Measurements from ENCODE around the gene C12orf75.
"Not testable (repeated sequence)": the region's sequence is repeated elsewhere in the genome, so short reads cannot be mapped to it uniquely, and the experiment has no call there.

Gene C12orf75

DNA sequence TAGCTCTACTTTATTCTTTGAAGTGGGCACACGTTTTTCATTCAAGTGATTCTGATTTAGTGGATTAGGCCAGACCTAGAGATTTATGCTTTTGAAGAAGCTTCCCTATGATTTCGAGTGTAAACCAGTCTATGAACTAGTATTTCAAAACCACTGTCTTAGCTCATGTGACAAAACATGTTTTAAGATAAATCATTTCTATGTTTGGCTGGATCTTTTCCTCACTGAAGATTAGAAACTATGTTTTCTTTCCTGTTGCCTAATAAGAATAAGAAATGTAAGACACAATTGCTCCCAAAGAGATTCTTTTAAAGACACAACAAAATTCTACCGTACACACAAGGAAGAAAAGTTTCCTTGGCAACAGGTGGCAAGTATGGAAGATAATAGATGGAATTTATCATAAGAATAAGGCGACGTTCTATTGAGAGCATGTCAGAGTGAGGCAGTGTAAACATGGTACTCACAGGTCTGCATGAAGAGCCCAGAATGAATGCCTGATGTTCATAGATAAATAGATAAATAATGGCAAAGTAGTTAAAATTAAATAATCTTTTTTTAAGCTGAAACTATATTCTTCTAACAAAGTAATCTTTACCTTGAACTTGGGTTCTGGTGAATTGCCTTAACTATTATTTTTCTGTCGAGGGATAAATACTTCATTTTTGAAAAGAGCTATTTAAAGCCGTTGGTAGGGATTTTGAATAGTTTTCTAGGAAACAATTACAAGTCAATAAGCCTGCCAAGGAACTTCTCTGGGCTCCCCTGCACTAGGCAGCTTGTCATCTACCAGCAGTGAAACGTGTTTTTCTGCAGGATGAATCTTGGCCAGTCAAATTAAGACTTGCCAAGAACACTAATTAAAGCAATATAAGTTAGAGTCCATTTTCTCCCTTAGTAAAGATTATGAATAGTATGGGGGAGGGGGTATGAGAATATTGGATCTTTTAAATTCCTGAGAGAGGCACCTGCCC lies 34.1 kb upstream of the C12orf75 start:
- TF ChIP-seq CTCF (IDR thresholded peaks at IDR 0.05; ENCODE audit: insufficient read depth, low read depth, low read length, missing control alignments), result no peak
- no peak overlapping the region for H3K4me3 ChIP-seq (ENCODE audit: low read length)
- DNase-seq (ENCODE audit: low read depth), result no peak

DNA sequence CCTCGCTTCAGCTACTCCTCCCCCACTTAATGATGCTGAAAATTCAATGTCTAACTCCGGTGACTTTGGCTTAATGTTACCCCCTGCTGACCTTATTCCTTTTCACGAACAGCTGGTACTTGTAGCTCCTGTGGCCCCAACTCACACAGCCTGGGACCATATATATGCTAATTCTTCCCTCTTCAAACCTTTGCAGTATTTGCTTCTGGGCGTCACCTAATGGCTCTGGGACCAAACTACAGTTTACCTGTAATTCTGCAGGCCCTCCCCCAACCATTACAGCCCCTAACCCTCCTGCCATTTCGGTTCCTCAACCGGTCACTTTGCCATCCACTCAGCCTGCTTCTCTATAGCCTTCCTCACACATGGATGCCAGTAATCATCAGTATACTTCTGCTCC lies 29.6 kb upstream of the C12orf75 start:
- no peak for TF ChIP-seq CTCF (IDR thresholded peaks at IDR 0.05; ENCODE audit: insufficient read depth, low read depth, low read length, missing control alignments)
- DNase-seq (ENCODE audit: low read depth), result no peak
- no peak overlapping the region for H3K4me3 ChIP-seq (ENCODE audit: low read length)

- no peak for TF ChIP-seq CTCF (IDR thresholded peaks at IDR 0.05; ENCODE audit: insufficient read depth, low read depth, low read length, missing control alignments)
- DNase-seq (ENCODE audit: low read depth), result no peak
- no peak overlapping the region for H3K4me3 ChIP-seq (ENCODE audit: low read length)
Measured at GRCh38 chr12:105301696-105302095, 28.8 kb upstream of the C12orf75 start.

DNA sequence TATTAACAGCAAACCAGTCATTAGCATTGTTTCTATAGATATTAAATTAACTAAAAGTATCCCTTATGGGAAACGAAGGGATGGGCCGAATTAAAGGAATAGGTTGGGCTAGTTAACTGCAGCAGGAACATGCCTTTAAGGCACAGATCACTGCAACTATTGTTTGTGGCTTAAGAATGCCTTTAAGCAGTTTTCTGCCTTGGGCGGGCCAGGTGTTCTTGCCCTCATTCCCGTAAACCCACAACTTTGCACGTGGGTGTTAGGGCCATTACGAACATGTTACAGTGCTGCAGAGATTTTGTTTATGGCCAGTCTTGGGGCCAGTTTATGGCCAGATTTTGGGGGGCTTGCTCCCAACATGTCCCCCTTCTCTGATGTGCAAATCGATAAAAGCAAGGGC lies 27.5 kb upstream of the C12orf75 start:
- not testable (repeated sequence) for H3K4me3 ChIP-seq (ENCODE audit: low read length); DNase-seq (ENCODE audit: low read depth)

DNA sequence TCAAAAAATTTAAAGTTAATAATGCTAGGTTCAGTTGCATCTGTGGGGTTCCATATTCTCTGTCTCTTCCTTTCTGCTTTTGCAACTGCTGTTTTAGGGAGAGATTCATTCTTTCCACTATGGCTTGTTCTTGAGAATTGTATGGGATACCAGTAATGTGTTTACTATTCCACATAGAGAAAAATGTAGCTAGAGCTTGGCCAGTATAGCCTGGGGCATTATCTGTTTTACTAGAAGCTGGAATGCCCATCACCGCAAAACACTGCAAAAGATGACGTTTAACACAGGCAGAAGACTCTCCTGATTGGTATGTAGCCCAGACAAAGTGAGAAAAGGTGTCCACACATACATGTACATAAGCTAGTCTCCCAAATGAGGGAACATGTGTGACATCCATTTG lies 25.9 kb upstream of the C12orf75 start:
- not testable (repeated sequence) for DNase-seq (ENCODE audit: low read depth); H3K4me3 ChIP-seq (ENCODE audit: low read length)

DNA sequence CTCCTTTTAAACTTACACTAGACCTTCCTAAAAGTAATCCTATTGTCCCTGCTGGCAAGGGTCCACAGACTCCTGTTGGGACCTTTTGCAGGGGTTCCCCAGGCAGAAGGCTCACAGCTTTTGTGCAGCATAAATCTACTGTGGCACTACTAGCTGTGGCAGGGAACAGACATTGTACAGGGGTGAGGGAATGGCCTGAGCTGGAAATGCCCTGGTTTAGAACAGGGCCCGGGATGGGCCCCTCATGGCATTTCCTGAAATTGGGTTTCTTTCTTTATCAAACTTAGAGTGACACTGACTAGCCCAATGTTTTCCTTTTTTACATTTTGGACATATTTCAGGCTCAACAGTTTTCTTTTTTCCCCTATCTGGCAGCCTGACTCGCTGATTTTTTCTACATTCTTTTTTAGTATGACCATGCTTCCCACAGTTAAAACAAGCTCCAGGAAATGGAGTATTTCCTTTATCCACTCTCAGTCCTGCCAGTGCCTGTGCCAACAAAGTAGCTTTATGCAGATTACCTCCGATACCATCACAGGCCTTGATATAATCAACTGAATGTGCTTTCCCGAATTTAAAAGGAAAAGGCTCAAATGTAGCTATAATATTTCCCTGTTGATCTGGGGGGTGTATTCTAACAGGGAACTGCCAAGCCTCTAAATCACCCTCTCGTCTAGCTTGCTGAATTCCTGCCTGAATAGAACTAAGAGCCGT lies 22.7 kb upstream of the C12orf75 start:
- not testable (repeated sequence) for DNase-seq (ENCODE audit: low read depth)

GRCh38 chr12:105308839-105309238 lies 21.7 kb upstream of the C12orf75 start:
- H3K4me3 ChIP-seq (ENCODE audit: low read length); DNase-seq (ENCODE audit: low read depth): not testable (repeated sequence)

More for the DNA sequence above, 22.7 kb upstream of the C12orf75 start:
- H3K4me3 ChIP-seq (ENCODE audit: low read length), result not testable (repeated sequence)

DNA sequence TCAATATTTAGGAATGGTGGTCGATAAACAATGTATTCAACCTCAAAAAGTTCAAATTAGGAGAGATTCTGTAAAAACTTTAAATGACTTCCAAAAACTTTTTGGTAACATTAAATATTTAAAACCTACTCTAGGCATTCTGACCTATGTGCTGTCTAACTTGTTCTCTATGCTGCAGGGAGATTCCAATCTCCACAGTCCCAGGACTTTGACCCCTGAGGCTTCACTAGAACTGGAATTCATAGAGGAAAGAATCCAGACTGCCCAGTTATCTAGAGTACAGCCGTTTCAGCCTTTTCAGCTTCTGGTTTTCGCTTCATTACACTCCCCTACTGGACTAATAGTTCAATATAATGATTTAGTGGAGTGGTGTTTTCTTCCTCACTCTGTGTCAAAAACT lies 21.1 kb upstream of the C12orf75 start:
- not testable (repeated sequence) for DNase-seq (ENCODE audit: low read depth)

GRCh38 chr12:105310476-105311085 lies 19.9 kb upstream of the C12orf75 start:
- not testable (repeated sequence) for DNase-seq (ENCODE audit: low read depth); H3K4me3 ChIP-seq (ENCODE audit: low read length)

More for the DNA sequence above, 21.1 kb upstream of the C12orf75 start:
- not testable (repeated sequence) for H3K4me3 ChIP-seq (ENCODE audit: low read length)

- DNase-seq (ENCODE audit: low read depth), result peak; percentile 49
- H3K4me3 ChIP-seq (ENCODE audit: low read length), result not testable (repeated sequence)
Measured at GRCh38 chr12:105311936-105312335, 18.6 kb upstream of the C12orf75 start.

DNA sequence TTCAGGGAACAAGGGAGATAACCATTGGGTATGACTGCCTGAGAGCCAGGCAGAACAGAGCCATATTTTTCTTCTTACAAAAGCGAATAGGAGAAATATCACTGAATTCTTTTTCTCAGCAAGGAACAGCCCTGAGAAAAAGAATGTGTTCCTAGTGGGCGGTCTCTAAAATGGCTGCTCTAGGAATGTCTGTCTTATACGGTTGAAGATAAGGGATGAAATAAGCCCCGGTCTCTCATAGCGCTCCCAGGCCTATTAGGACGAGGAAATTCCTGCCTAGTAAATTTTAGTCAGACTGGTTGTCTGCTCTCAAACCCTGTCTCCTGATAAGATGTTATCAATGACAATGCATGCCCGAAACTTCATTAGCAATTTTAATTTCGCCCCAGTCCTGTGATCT lies 16.7 kb upstream of the C12orf75 start:
- not testable (repeated sequence) for DNase-seq (ENCODE audit: low read depth); H3K4me3 ChIP-seq (ENCODE audit: low read length)

All from epithelial cell of esophagus (primary cell).